IMR-90 (cell line): ENCODE data around the gene GPR6. TPM values are rescaled to one million over a fixed set of nuclear protein-coding genes. Genes with fewer than 3 reads are reported as not detected.

Experiments used
- ATAC-seq: fragments of 200-7000 bp; cut with Tn5 transposase; 2 replicates; pipeline ENCODE4 v1.9.1; 2020; ENCODE audit warnings: low read depth, mild to moderate bottlenecking, moderate library complexity
- BruUV-seq: library from RNA; stranded (reverse); fragments of 400-500 nt; replicated peaks from 2 replicates; lab custom pipeline; 2021; lab: Mats Ljungman, UMichigan
- CTCF ChIA-PET: fragments of 300-600 bp; formaldehyde crosslinking; extraction: SDS; loops from one replicate; lab custom pipeline; 2021; ENCODE audit warnings: antibody characterized with exemption; lab: Yijun Ruan, JAX
- POLR2A ChIA-PET: fragments of 300-600 bp; sonication (Branson Sonifier 250); formaldehyde crosslinking; loops from one replicate; lab custom pipeline; 2022; ENCODE audit warnings: antibody characterized with exemption; ENCODE audit not compliant: unreplicated experiment; lab: Charles Lee
- DNase-seq: peaks from one replicate; pipeline ENCODE4 v3.0.0; 2013
- H2AFZ ChIP-seq: replicated peaks from 2 replicates; pipeline ENCODE3; 2013; ENCODE audit warnings: low read length, mild to moderate bottlenecking; ENCODE audit not compliant: poor library complexity
- H2AK5ac ChIP-seq: 2 replicates; pipeline ENCODE4 v1.6.1; 2013; ENCODE audit warnings: low read depth, low read length, inconsistent platforms
- H2AK9ac ChIP-seq: replicated peaks from 2 replicates; pipeline ENCODE3; 2013; ENCODE audit warnings: mild to moderate bottlenecking, low read depth, low read length, moderate library complexity; ENCODE audit not compliant: poor library complexity
- H2BK120ac ChIP-seq: 2 replicates; pipeline ENCODE4 v1.6.1; 2013; ENCODE audit warnings: low read depth, low read length, inconsistent platforms
- H2BK15ac ChIP-seq: 3 replicates; pipeline ENCODE4 v1.6.1; 2013; ENCODE audit warnings: low read depth, low read length, inconsistent platforms
- H2BK20ac ChIP-seq: 2 replicates; pipeline ENCODE4 v1.6.1; 2013; ENCODE audit warnings: low read depth, mild to moderate bottlenecking, inconsistent platforms, low read length, moderate library complexity
- H2BK5ac ChIP-seq: 2 replicates; pipeline ENCODE4 v1.6.1; 2013; ENCODE audit warnings: mild to moderate bottlenecking, low read depth, low read length, inconsistent platforms; ENCODE audit not compliant: poor library complexity, severe bottlenecking
- H3K14ac ChIP-seq: replicated peaks from 2 replicates; pipeline ENCODE4 v1.6.1; 2013; ENCODE audit warnings: low read depth, low read length, inconsistent platforms
- H3K18ac ChIP-seq: 2 replicates; pipeline ENCODE4 v1.6.1; 2013; ENCODE audit warnings: low read depth, low read length, control low read depth
- H3K23ac ChIP-seq: 2 replicates; pipeline ENCODE4 v1.6.1; 2013; ENCODE audit warnings: low read depth, low read length, inconsistent platforms
- H3K27ac ChIP-seq: 2 replicates; pipeline ENCODE4 v1.5.1; 2013; ENCODE audit warnings: mild to moderate bottlenecking, control low read depth, low read length; ENCODE audit not compliant: insufficient read depth
- H3K27me3 ChIP-seq: 2 replicates; pipeline ENCODE4 v1.6.1; 2013; ENCODE audit warnings: low read length; ENCODE audit not compliant: control insufficient read depth, insufficient read depth
- H3K36me3 ChIP-seq: 2 replicates; pipeline ENCODE4 v1.6.1; 2013; ENCODE audit warnings: low read length, mixed read lengths; ENCODE audit not compliant: control insufficient read depth, insufficient read depth
- H3K4ac ChIP-seq: 2 replicates; pipeline ENCODE4 v1.6.1; 2013; ENCODE audit warnings: low read depth, low read length, inconsistent platforms
- H3K4me1 ChIP-seq: 2 replicates; pipeline ENCODE4 v1.6.1; 2013; ENCODE audit warnings: low read length, mixed read lengths; ENCODE audit not compliant: control insufficient read depth, insufficient read depth
- H3K4me2 ChIP-seq: 2 replicates; pipeline ENCODE4 v1.6.1; 2013; ENCODE audit warnings: low read depth, mild to moderate bottlenecking, control low read depth, low read length, moderate library complexity
- H3K4me3 ChIP-seq: 2 replicates; pipeline ENCODE4 v1.5.1; 2013; ENCODE audit warnings: low read depth, mild to moderate bottlenecking, control low read depth, low read length, moderate library complexity; ENCODE audit not compliant: insufficient read depth
- H3K56ac ChIP-seq: 2 replicates; pipeline ENCODE4 v1.6.1; 2013; ENCODE audit warnings: low read length, inconsistent platforms; ENCODE audit not compliant: insufficient read depth; ENCODE audit errors: extremely low read depth
- H3K79me1 ChIP-seq, 2 experiments: 2 replicates each; pipeline ENCODE4 v1.6.1; 2013; ENCODE audit warnings: low read length in 2 of 2, inconsistent platforms in 1 of 2, low read depth in 1 of 2
- H3K9ac ChIP-seq: 2 replicates; pipeline ENCODE4 v1.6.1; 2013; ENCODE audit warnings: low read depth, low read length, control low read depth
- H3K9me1 ChIP-seq: 2 replicates; pipeline ENCODE4 v1.6.1; 2013; ENCODE audit warnings: low read length, inconsistent platforms; ENCODE audit not compliant: insufficient read depth
- H3K9me3 ChIP-seq: 2 replicates; pipeline ENCODE4 v1.6.1; 2013; ENCODE audit warnings: low read length; ENCODE audit not compliant: control insufficient read depth, insufficient read depth
- H4K20me1 ChIP-seq: 2 replicates; pipeline ENCODE4 v1.6.1; 2013; ENCODE audit warnings: low read length, inconsistent platforms; ENCODE audit not compliant: insufficient read depth
- H4K5ac ChIP-seq: 2 replicates; pipeline ENCODE4 v1.6.1; 2013; ENCODE audit warnings: mild to moderate bottlenecking, low read depth, low read length, control low read depth
- H4K8ac ChIP-seq, 2 experiments: 2 replicates each; pipeline ENCODE4 v1.6.1; 2013; ENCODE audit warnings: low read depth in 2 of 2, low read length in 2 of 2, control low read depth in 1 of 2, inconsistent platforms in 1 of 2
- H4K91ac ChIP-seq: 2 replicates; pipeline ENCODE4 v1.6.1; 2013; ENCODE audit warnings: low read depth, low read length, inconsistent platforms; ENCODE audit not compliant: insufficient read depth
- MAFK ChIP-seq: IDR thresholded peaks from 2 replicates; pipeline ENCODE4 v1.6.1; 2012; ENCODE audit warnings: low read depth, low read length, improper control_type of control experiment
- SMC3 ChIP-seq: fragments of 150-350 bp; IDR thresholded peaks from 2 replicates; pipeline ENCODE4 v1.6.1; 2016; ENCODE audit warnings: low read depth, mild to moderate bottlenecking, antibody characterized with exemption, low read length, moderate library complexity
- WGBS, 2 experiments: methylation state at CpG; one replicate each; pipeline versions ENCODE4 v1.1.5 to v1.1.7; 2013; ENCODE audit warnings: missing lambda C conversion rate in 2 of 2; ENCODE audit not compliant: insufficient read length in 1 of 2; ENCODE audit errors: extremely low coverage in 2 of 2; 5-methylcytosine and 5-hydroxymethylcytosine counted together
- dilution Hi-C: fragments of 300-500 bp; cut with HindIII; formaldehyde crosslinking; loops from one replicate; pipeline ENCODE4 v1.14.3; 2018; ENCODE audit warnings: low sequenced_read_pairs; ENCODE audit not compliant: unreplicated experiment
- in situ Hi-C: fragments of 300-500 bp; cut with MboI; formaldehyde crosslinking; loops from 3 replicates; pipeline ENCODE4 v1.14.3; 2019; ENCODE audit warnings: low sequenced_read_pairs, inconsistent platforms, mixed read lengths
- intact Hi-C: fragments of 100-400 bp; cut with micrococcal nuclease; formaldehyde crosslinking; loops from 2 replicates; pipeline ENCODE4 v1.10.0; 2022
- polyA plus RNA-seq, 3 experiments: library from polyadenylated mRNA; depleted of rRNA; stranded (reverse); fragments of >200 nt; gene quantifications; 2 replicates each; pipeline ENCODE4 v1.2.3, GENCODE V29; 2012; ENCODE audit warnings: low replicate concordance in 1 of 3
- total RNA-seq: library from RNA; depleted of rRNA; stranded (reverse); fragments of >200 nt; gene quantifications from 2 replicates; pipeline ENCODE4 v1.2.3, GENCODE V29; 2012

Gene GPR6
- total and polyA plus RNA-seq, 2 of the 4 experiments (the other 2 are of a cell fraction) = not detected

DNA sequence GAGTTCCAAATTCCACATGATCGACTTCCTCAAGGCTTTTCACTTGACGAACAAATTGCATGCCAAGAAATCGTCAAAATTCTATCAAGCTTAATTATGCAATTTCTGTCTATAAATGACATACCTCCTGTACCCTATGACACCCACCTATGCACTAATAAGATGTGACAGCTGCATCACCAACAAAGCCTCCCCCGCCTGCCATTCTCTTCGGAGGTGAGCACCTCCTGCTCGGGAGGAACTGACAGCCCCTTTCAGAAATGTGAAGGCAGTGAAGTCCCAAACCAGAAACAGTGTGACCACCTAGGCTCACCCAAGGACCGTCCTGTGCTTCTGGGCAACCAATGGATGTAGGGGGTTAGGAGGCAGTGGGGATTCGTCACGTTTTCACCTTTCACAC, 37.1 kb downstream of the GPR6 start:
- H3K23ac ChIP-seq = no peak overlapping the region
- no peak overlapping the region for H4K5ac ChIP-seq
- no peak overlapping the region for H3K4me2 ChIP-seq
- H3K56ac ChIP-seq = no peak overlapping the region
- H3K4me3 ChIP-seq = no peak overlapping the region
- DNase-seq (no peak), ATAC-seq (no peak)
- no peak overlapping the region for H3K9ac ChIP-seq
- H3K36me3 ChIP-seq = no peaks in the 10 kb centered on the region
- no peak overlapping the region for H2BK20ac ChIP-seq
- ChIA-PET CTCF (interaction anchor here (0.6 kb wide), 1 partner anchor 9 kb away, joined by 3 read pairs; no protein-coding TSS in a partner anchor), POLR2A (no interaction called here)
- H3K4me1 ChIP-seq = no peaks in the 10 kb centered on the region
- H2AK5ac ChIP-seq = no peak overlapping the region
- no peak overlapping the region for H4K91ac ChIP-seq
- H2AFZ ChIP-seq = no peak overlapping the region
- H2BK120ac ChIP-seq = no peak overlapping the region
- no peak overlapping the region for H3K27ac ChIP-seq
- no peak overlapping the region for H2BK5ac ChIP-seq
- TF ChIP-seq MAFK = no peak
- TF ChIP-seq SMC3 = no peak
- no peaks in the 10 kb centered on the region for H3K9me1 ChIP-seq
- in situ Hi-C loops (no loop called here), dilution Hi-C loops (no loop called here), intact Hi-C loops (no loop called here)
- H3K9me3 ChIP-seq = 0 out of 2 replicates have a peak, but pooled peaks cover 2% of the 10 kb centered on the region
- H4K8ac ChIP-seq = no peak overlapping the region
- BruUV-seq = no TSS peak
- H3K4ac ChIP-seq = no peak overlapping the region
- no peaks in the 10 kb centered on the region for H3K79me1 ChIP-seq
- H4K20me1 ChIP-seq = no peaks in the 10 kb centered on the region
- no peak overlapping the region for H3K14ac ChIP-seq
- H2BK15ac ChIP-seq = no peak overlapping the region
- no CpG with 5 or more reads among the region's 9 CpGs for WGBS, 2 experiments
- no peak overlapping the region for H2AK9ac ChIP-seq
- H3K18ac ChIP-seq = no peak overlapping the region
- peaks cover 13% of the 10 kb centered on the region for H3K27me3 ChIP-seq
